Liver (tissue), 9 donors: ENCODE data around the gene DIP2B. TPM values are rescaled to one million over a fixed set of nuclear protein-coding genes. Genes with fewer than 3 reads are reported as not detected.
A peak's percentile ranks its signal among the peaks of the same experiment; 100 is the strongest.
"Not testable (repeated sequence)": the region's sequence is repeated elsewhere in the genome, so short reads cannot be mapped to it uniquely, and the experiment has no call there.

Experiments
- DNase-seq: peaks from one replicate; pipeline ENCODE4 v3.0.0-alpha.2; 2017; ENCODE audit warnings: low spot score
- H3K27ac ChIP-seq, 2 donors: one replicate each; pipeline ENCODE4 v1.7.0; 2013; ENCODE audit warnings: inconsistent platforms in 2 of 2, low read length in 2 of 2, control low read depth in 1 of 2, low read depth in 1 of 2, mild to moderate bottlenecking in 1 of 2
- H3K27me3 ChIP-seq, 4 donors: one replicate each; pipeline versions ENCODE4 v1.6.1 to v1.7.0; 2013; ENCODE audit warnings: low read length in 3 of 4, inconsistent platforms in 1 of 4, mild to moderate bottlenecking in 1 of 4, moderate library complexity in 1 of 4; ENCODE audit not compliant: control insufficient read depth in 4 of 4, insufficient read depth in 4 of 4
- H3K36me3 ChIP-seq, 4 donors: one replicate each; pipeline versions ENCODE4 v1.6.1 to v1.7.0; 2013; ENCODE audit warnings: low read length in 3 of 4, mild to moderate bottlenecking in 3 of 4, low read depth in 1 of 4, moderate library complexity in 1 of 4; ENCODE audit not compliant: control insufficient read depth in 4 of 4, insufficient read depth in 3 of 4
- H3K4me1 ChIP-seq, 4 donors: one replicate each; pipeline versions ENCODE4 v1.6.1 to v1.7.0; 2013; ENCODE audit warnings: low read length in 3 of 4, mild to moderate bottlenecking in 3 of 4, moderate library complexity in 1 of 4; ENCODE audit not compliant: control insufficient read depth in 4 of 4, insufficient read depth in 4 of 4
- H3K4me3 ChIP-seq, 3 donors: one replicate each; pipeline versions ENCODE4 v1.6.1 to v1.7.0; 2013; ENCODE audit warnings: low read length in 3 of 3, control low read depth in 1 of 3, low read depth in 1 of 3, mild to moderate bottlenecking in 1 of 3
- H3K9ac ChIP-seq, 2 donors: one replicate each; pipeline ENCODE4 v1.7.0; 2013; ENCODE audit warnings: low read length in 2 of 2, mild to moderate bottlenecking in 2 of 2, moderate library complexity in 2 of 2, control low read depth in 1 of 2, low read depth in 1 of 2
- H3K9me3 ChIP-seq, 4 donors: one replicate each; pipeline versions ENCODE4 v1.6.1 to v1.7.0; 2013; ENCODE audit warnings: low read length in 3 of 4; ENCODE audit not compliant: control insufficient read depth in 4 of 4
- CTCF ChIP-seq: fragments of 150-350 bp; IDR thresholded peaks from 2 replicates; pipeline ENCODE4 v1.5.1; 2017; ENCODE audit warnings: improper control_type of control experiment, low read depth, low read length; ENCODE audit not compliant: missing input control
- FOXA2 ChIP-seq: IDR thresholded peaks from 2 replicates; pipeline ENCODE4 v1.6.1; 2016; ENCODE audit warnings: antibody characterized with exemption
- GABPA ChIP-seq, 2 donors: IDR thresholded peaks in 1 of 2; conservative IDR thresholded peaks in 1 of 2; 2 replicates each; pipeline ENCODE4 v1.6.1; 2016; ENCODE audit warnings: antibody characterized with exemption in 2 of 2, mild to moderate bottlenecking in 1 of 2, moderate library complexity in 1 of 2
- HNF4A ChIP-seq, 2 donors: conservative IDR thresholded peaks; 2 replicates each; pipeline ENCODE4 v1.6.1; 2016; ENCODE audit warnings: antibody characterized with exemption in 2 of 2, mild to moderate bottlenecking in 2 of 2
- HNF4G ChIP-seq: IDR thresholded peaks from 2 replicates; pipeline ENCODE4 v1.6.1; 2016; ENCODE audit warnings: antibody characterized with exemption
- JUND ChIP-seq, 2 donors: IDR thresholded peaks; 2 replicates each; pipeline ENCODE4 v1.6.1; 2016; ENCODE audit warnings: antibody characterized with exemption in 2 of 2
- RAD21 ChIP-seq, 2 donors: IDR thresholded peaks; 2 replicates each; pipeline ENCODE4 v1.6.1; 2016; ENCODE audit warnings: antibody characterized with exemption in 2 of 2, mild to moderate bottlenecking in 2 of 2
- REST ChIP-seq: IDR thresholded peaks from 2 replicates; pipeline ENCODE4 v1.6.1; 2016; ENCODE audit warnings: antibody characterized with exemption, mild to moderate bottlenecking
- RXRA ChIP-seq, 2 donors: IDR thresholded peaks; 2 replicates each; pipeline ENCODE4 v1.6.1; 2017 to 2018; ENCODE audit warnings: antibody characterized with exemption in 2 of 2, mild to moderate bottlenecking in 1 of 2
- SP1 ChIP-seq: IDR thresholded peaks from 2 replicates; pipeline ENCODE4 v1.6.1; 2018; ENCODE audit warnings: antibody characterized with exemption, mild to moderate bottlenecking
- ZBTB33 ChIP-seq: IDR thresholded peaks from 2 replicates; pipeline ENCODE4 v1.6.1; 2016; ENCODE audit warnings: antibody characterized with exemption
- WGBS: extraction: QIAGEN DNeasy Blood & Tissue Kit; methylation state at CpG from one replicate; pipeline ENCODE4 v1.1.7; 2013; 5-methylcytosine and 5-hydroxymethylcytosine counted together
- polyA plus RNA-seq, 2 donors: library from polyadenylated mRNA; stranded (reverse) in 1 of 2; unstranded in 1 of 2; fragments of 200-250 nt in 1 of 2; fragments of >200 nt in 1 of 2; fragmentation: Nextera tagmentation in 1 of 2; extraction: Ambion mirVana in 1 of 2; gene quantifications; one replicate each; pipeline versions ENCODE4 v1.2.1 to v1.2.3, GENCODE V29; 2013 to 2015
- total RNA-seq, 2 donors: library from RNA; depleted of rRNA; stranded (reverse); fragments of >200 nt; gene quantifications; one replicate each; pipeline ENCODE4 v1.2.3, GENCODE V29; 2014
- TF ChIP-seq, protein P1 (sequence below): IDR thresholded peaks from 2 replicates; pipeline ENCODE4 v1.6.1; 2016; ENCODE audit warnings: antibody characterized with exemption
- TF ChIP-seq, protein P2 (sequence below): IDR thresholded peaks from 2 replicates; pipeline ENCODE4 v1.6.1; 2016; ENCODE audit warnings: antibody characterized with exemption
- donor health status: healthy.
- donor health status: healthy.
- donor health status: healthy.
- donor health status: healthy.
- donor health status: healthy.

DIP2B gene
- total and polyA plus RNA-seq, 4 donors, result 4.8 to 30.7 (median 13.8) TPM

- no peak for TF ChIP-seq REST
- no peak for TF ChIP-seq SP1
- TF ChIP-seq GABPA (IDR thresholded peaks at IDR 0.05 in 1 of 2, conservative IDR thresholded peaks at IDR 0.05 in 1 of 2), result no peak
- TF ChIP-seq HNF4A (conservative IDR thresholded peaks at IDR 0.05), result no peak
These were observed 263.6 kb downstream of the DIP2B start (continued) for GRCh38 chr12:50768391-50768790.

DNA sequence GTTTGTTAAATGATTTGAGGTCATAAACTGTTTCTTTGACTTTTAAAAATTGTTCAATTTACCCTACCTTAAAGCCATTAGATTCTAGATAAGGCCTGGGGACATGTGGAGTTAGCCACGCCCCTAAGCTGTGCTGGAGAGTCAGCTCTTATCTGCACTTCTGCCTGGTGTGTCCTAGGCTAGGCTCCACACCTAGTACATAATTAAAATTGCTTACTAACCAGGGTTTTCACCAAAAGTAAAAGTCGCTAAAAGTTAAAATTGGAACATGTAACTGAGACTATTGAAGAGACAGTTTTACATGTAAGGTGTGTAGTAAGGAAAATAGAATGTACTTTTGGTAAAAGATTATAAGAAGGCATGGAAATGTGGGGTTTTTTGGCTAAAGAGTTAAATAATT lies 264.0 kb downstream of the DIP2B start:
- not testable (repeated sequence) for H3K9me3 ChIP-seq, H3K9ac ChIP-seq, H3K36me3 ChIP-seq, H3K27me3 ChIP-seq, H3K4me3 ChIP-seq, H3K27ac ChIP-seq
- H3K4me1 ChIP-seq, result peaks cover 0 to 26% (median 16%) of the 10 kb centered on the region in 4 donors
- DNase-seq, result peak; percentile 56
- WGBS, result 43% methylated on average over 2 of the region's 2 CpGs

GRCh38 chr12:50771409-50771808 lies 266.6 kb downstream of the DIP2B start:
- no peak for DNase-seq
- no peaks in the 10 kb centered on the region for H3K27me3 ChIP-seq
- TF ChIP-seq FOXA2 (no peak), CTCF (no peak), JUND (IDR thresholded peaks at IDR 0.05) (no peak), RXRA (IDR thresholded peaks at IDR 0.05) (no peak), ZBTB33 (no peak), RAD21 (IDR thresholded peaks at IDR 0.05) (no peak), HNF4A (conservative IDR thresholded peaks at IDR 0.05) (no peak), HNF4G (no peak)
- TF ChIP-seq, protein P1, sequence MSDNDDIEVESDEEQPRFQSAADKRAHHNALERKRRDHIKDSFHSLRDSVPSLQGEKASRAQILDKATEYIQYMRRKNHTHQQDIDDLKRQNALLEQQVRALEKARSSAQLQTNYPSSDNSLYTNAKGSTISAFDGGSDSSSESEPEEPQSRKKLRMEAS, result no peak
- TF ChIP-seq, protein P2, sequence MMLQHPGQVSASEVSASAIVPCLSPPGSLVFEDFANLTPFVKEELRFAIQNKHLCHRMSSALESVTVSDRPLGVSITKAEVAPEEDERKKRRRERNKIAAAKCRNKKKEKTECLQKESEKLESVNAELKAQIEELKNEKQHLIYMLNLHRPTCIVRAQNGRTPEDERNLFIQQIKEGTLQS, result no peak
- peaks cover 0 to 7% (median under 1%) of the 10 kb centered on the region in 4 donors for H3K4me1 ChIP-seq
- no peaks in the 10 kb centered on the region for H3K9me3 ChIP-seq
- no peak overlapping the region for H3K4me3 ChIP-seq
- H3K27ac ChIP-seq, result no peak overlapping the region
- peaks cover 0 to 1% (median 0%) of the 10 kb centered on the region in 4 donors for H3K36me3 ChIP-seq
- WGBS, result 97% methylated on average over 5 of the region's 5 CpGs
- no peak overlapping the region for H3K9ac ChIP-seq
